PC-9 (cell line): ENCODE measurements around the gene SNAPC3.

Experiments
- EZH2 ChIP-seq: fragments of 200-600 bp; sonication (generic); IDR thresholded peaks from 2 replicates; pipeline ENCODE4 v1.8.0; 2017; ENCODE audit warnings: antibody characterized with exemption, low read depth
- TF ChIP-seq, protein P1 (sequence below): fragments of 200-600 bp; sonication (generic); conservative IDR thresholded peaks from 2 replicates; pipeline ENCODE4 v1.6.1; 2017; ENCODE audit warnings: mixed run types, antibody characterized with exemption, mild to moderate bottlenecking, moderate library complexity

DNA sequence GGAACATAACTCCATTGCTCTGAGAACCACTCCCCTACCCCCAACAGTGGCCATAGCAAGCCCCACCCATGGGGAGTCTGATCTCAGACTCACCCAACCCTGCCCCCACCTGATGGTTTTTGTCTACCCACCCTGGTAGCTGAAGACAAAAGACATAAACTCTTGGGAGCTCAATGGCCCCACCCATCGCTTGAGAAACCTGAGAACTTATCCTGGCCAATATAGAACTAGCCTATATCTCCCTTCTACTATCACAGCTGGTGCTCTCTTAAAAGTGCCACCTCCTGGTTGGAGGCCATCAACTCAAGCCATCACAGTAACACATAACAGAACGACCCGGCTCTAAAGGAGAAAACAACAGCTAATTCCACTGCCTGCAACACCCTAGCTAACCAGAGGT, 47.9 kb upstream of the SNAPC3 start:
- TF ChIP-seq, protein P1, sequence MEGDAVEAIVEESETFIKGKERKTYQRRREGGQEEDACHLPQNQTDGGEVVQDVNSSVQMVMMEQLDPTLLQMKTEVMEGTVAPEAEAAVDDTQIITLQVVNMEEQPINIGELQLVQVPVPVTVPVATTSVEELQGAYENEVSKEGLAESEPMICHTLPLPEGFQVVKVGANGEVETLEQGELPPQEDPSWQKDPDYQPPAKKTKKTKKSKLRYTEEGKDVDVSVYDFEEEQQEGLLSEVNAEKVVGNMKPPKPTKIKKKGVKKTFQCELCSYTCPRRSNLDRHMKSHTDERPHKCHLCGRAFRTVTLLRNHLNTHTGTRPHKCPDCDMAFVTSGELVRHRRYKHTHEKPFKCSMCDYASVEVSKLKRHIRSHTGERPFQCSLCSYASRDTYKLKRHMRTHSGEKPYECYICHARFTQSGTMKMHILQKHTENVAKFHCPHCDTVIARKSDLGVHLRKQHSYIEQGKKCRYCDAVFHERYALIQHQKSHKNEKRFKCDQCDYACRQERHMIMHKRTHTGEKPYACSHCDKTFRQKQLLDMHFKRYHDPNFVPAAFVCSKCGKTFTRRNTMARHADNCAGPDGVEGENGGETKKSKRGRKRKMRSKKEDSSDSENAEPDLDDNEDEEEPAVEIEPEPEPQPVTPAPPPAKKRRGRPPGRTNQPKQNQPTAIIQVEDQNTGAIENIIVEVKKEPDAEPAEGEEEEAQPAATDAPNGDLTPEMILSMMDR: no peak
- TF ChIP-seq EZH2: no peak
